Epithelial cell of esophagus (primary cell): ENCODE results near the gene POU1F1.
"Not testable (repeated sequence)": the region's sequence is repeated elsewhere in the genome, so short reads cannot be mapped to it uniquely, and the experiment has no call there.

Source experiments
- DNase-seq: peaks from one replicate; pipeline ENCODE4 v3.0.0; 2010; ENCODE audit warnings: low read depth
- H3K4me3 ChIP-seq: 2 replicates; pipeline ENCODE4 v1.5.1; 2011; ENCODE audit warnings: mild to moderate bottlenecking, low read length, control low read depth
- CTCF ChIP-seq: IDR thresholded peaks from 2 replicates; pipeline ENCODE4 v1.5.1; 2011; ENCODE audit warnings: low read depth, mild to moderate bottlenecking, low read length, control low read depth, inconsistent platforms; ENCODE audit not compliant: insufficient read depth; ENCODE audit errors: missing control alignments

POU1F1 gene

GRCh38 chr3:87311309-87311708, 34.9 kb upstream of the POU1F1 start:
- no peak overlapping the region for H3K4me3 ChIP-seq
- peak; percentile 66 for DNase-seq
- TF ChIP-seq CTCF: no peak

- DNase-seq: peak; percentile 56
- H3K4me3 ChIP-seq: no peak overlapping the region
- TF ChIP-seq CTCF: no peak
Measured at GRCh38 chr3:87309601-87310000, 33.2 kb upstream of the POU1F1 start.

- H3K4me3 ChIP-seq: no peak overlapping the region
- DNase-seq: peak; percentile 34
- TF ChIP-seq CTCF: peak; percentile 43
Measured at GRCh38 chr3:87307805-87308204, 31.4 kb upstream of the POU1F1 start.

- no peak for DNase-seq
Measured at GRCh38 chr3:87305517-87305916, 29.1 kb upstream of the POU1F1 start.

GRCh38 chr3:87305031-87305430, 28.6 kb upstream of the POU1F1 start:
- not testable (repeated sequence) for H3K4me3 ChIP-seq

More at GRCh38 chr3:87305517-87305916, 29.1 kb upstream of the POU1F1 start:
- H3K4me3 ChIP-seq: no peak overlapping the region
- TF ChIP-seq CTCF: no peak

GRCh38 chr3:87298111-87298718, 21.8 kb upstream of the POU1F1 start:
- DNase-seq: peak; percentile 57
- peak; percentile 55 for TF ChIP-seq CTCF
- H3K4me3 ChIP-seq: no peak overlapping the region

More at GRCh38 chr3:87305031-87305430, 28.6 kb upstream of the POU1F1 start:
- not testable (repeated sequence) for DNase-seq

- no peak for TF ChIP-seq CTCF
- no peak for DNase-seq
- no peak overlapping the region for H3K4me3 ChIP-seq
Measured at GRCh38 chr3:87288446-87288845, 12.1 kb upstream of the POU1F1 start.

- no peak for TF ChIP-seq CTCF
- DNase-seq: peak; percentile 87
- H3K4me3 ChIP-seq: no peak overlapping the region
Measured at GRCh38 chr3:87287011-87287410, 10.6 kb upstream of the POU1F1 start.
